GM13976 (cell line): Measurements from ENCODE around the gene SIGLEC7.

ENCODE experiments used
- DNase-seq: peaks from one replicate; pipeline ENCODE4 v3.0.0; 2012; ENCODE audit warnings: low spot score
- CTCF ChIP-seq: IDR thresholded peaks from 2 replicates; pipeline ENCODE4 v1.5.1; 2012; ENCODE audit warnings: borderline replicate concordance, mild to moderate bottlenecking; ENCODE audit not compliant: insufficient read depth; ENCODE audit errors: extremely low read depth, missing control alignments, control extremely low read depth
- in situ Hi-C: fragments of 300-500 bp; cut with MboI; formaldehyde crosslinking; loops from one replicate; pipeline ENCODE4 v1.12.0; 2022; ENCODE audit warnings: low sequenced_read_pairs, mixed read lengths, inconsistent platforms; ENCODE audit not compliant: unreplicated experiment

The SIGLEC7 gene

GRCh38 chr19:51122112-51122981, 19.8 kb upstream of the SIGLEC7 start:
- in situ Hi-C loops: no loop called here
- no peak for TF ChIP-seq CTCF
- no peak for DNase-seq

- in situ Hi-C loops: no loop called here
- no peak for DNase-seq
- no peak for TF ChIP-seq CTCF
These were observed 18.7 kb upstream of the SIGLEC7 start for GRCh38 chr19:51123381-51123800.

- in situ Hi-C loops: no loop called here
- TF ChIP-seq CTCF: no peak
- no peak for DNase-seq
These were observed 18.3 kb upstream of the SIGLEC7 start for GRCh38 chr19:51123802-51124201.

- no peak for TF ChIP-seq CTCF
- DNase-seq: no peak
- in situ Hi-C loops: no loop called here
These were observed 17.9 kb upstream of the SIGLEC7 start for GRCh38 chr19:51124216-51124615.

- in situ Hi-C loops: no loop called here
- no peak for DNase-seq
- TF ChIP-seq CTCF: no peak
These were observed 17.4 kb upstream of the SIGLEC7 start, which contains the start of gene SIGLEC9 for GRCh38 chr19:51124729-51125128. Gene SIGLEC9 (plus strand): TSS chr19:51124906. CDS start chr19:51124975, 69 bp downstream.

- no peak for TF ChIP-seq CTCF
- in situ Hi-C loops: no loop called here
- DNase-seq: no peak
These were observed 16.6 kb upstream of the SIGLEC7 start for GRCh38 chr19:51125421-51126075.
